ENCODE measurements around the gene AS3MT.

DNA sequence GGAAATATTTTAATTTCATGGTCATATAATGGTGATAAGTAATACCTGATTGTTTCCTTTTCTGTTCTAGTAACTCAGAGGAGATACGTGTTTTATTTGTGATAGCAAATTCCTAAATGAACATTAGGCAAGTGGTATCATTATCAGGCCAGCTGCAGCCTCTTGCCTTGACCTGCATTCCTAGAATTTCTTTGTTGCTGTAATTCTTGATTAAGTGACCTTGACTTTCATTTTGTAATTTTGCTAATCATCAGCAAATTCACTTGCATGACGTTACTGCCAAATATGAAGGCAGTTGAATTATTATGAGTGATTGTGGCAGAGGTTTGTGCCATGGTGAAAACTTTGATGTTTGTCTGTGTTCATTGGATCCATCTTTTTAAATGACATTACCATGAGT, 5.6 kb upstream of the AS3MT start:
- TF ChIP-seq, protein P1, sequence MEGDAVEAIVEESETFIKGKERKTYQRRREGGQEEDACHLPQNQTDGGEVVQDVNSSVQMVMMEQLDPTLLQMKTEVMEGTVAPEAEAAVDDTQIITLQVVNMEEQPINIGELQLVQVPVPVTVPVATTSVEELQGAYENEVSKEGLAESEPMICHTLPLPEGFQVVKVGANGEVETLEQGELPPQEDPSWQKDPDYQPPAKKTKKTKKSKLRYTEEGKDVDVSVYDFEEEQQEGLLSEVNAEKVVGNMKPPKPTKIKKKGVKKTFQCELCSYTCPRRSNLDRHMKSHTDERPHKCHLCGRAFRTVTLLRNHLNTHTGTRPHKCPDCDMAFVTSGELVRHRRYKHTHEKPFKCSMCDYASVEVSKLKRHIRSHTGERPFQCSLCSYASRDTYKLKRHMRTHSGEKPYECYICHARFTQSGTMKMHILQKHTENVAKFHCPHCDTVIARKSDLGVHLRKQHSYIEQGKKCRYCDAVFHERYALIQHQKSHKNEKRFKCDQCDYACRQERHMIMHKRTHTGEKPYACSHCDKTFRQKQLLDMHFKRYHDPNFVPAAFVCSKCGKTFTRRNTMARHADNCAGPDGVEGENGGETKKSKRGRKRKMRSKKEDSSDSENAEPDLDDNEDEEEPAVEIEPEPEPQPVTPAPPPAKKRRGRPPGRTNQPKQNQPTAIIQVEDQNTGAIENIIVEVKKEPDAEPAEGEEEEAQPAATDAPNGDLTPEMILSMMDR (conservative IDR thresholded peaks at IDR 0.05) = no peak
- TF ChIP-seq ZFX (IDR thresholded peaks at IDR 0.05) = no peak

All from C4-2B (cell line).